ENCODE data around the gene SAYSD1.

The SAYSD1 gene

DNA sequence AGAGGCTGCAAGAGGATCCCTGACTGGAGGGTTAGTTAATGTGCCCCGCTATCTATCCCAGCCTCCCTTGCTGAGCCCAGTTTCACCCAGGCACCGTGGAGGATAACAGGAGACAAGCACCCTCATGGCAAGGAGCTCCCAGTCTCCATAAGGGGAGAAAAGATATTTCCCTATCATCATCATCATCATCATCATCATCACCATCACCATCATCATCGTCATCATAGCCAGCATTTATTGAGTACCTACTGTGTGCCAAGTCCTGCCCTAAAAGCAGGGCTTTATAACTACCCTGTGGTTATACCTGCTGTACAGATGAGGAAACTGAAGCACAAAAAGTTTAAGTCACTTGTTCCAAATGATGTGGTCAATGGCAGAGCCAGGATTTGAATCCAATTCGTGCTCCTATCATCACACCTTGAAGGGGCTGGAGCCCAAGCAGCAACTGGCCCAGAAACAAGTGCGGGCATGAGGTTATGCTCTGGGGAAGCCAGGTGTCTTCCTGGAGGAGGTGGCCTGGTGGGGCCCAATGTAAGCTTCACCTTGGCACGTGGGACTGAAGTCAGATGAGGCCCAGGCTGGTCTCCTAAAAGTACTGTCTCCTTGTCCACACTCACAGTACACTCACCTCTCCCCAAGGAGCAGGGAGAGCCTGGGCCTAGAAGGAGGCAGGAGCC is 56.4 kb downstream of the SAYSD1 start:
- H3K9me3 ChIP-seq (ENCODE audit: control insufficient read depth, insufficient read depth, low read length), result no peaks in the 10 kb centered on the region
- H3F3A ChIP-seq (ENCODE audit: control insufficient read depth, insufficient read depth), result no peaks in the 10 kb centered on the region
- no peaks in the 10 kb centered on the region for H3K79me2 ChIP-seq (ENCODE audit: control insufficient read depth, low read length)
- no peaks in the 10 kb centered on the region for H4K20me1 ChIP-seq (ENCODE audit: control insufficient read depth, insufficient read depth, low read depth, low read length)
- H3K4me2 ChIP-seq (ENCODE audit: low read length), result no peak overlapping the region
- no peaks in the 10 kb centered on the region for H3K4me1 ChIP-seq (ENCODE audit: control insufficient read depth, low read length)
- no peak for TF ChIP-seq EZH2phosphoT487 (IDR thresholded peaks at IDR 0.05; ENCODE audit: borderline replicate concordance, low read length)
- TF ChIP-seq, protein P1, sequence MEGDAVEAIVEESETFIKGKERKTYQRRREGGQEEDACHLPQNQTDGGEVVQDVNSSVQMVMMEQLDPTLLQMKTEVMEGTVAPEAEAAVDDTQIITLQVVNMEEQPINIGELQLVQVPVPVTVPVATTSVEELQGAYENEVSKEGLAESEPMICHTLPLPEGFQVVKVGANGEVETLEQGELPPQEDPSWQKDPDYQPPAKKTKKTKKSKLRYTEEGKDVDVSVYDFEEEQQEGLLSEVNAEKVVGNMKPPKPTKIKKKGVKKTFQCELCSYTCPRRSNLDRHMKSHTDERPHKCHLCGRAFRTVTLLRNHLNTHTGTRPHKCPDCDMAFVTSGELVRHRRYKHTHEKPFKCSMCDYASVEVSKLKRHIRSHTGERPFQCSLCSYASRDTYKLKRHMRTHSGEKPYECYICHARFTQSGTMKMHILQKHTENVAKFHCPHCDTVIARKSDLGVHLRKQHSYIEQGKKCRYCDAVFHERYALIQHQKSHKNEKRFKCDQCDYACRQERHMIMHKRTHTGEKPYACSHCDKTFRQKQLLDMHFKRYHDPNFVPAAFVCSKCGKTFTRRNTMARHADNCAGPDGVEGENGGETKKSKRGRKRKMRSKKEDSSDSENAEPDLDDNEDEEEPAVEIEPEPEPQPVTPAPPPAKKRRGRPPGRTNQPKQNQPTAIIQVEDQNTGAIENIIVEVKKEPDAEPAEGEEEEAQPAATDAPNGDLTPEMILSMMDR (IDR thresholded peaks at IDR 0.05; ENCODE audit: low read depth, low read length, poor library complexity, severe bottlenecking), result no peak
- no peak overlapping the region for H3K27ac ChIP-seq (ENCODE audit: low read depth, low read length)
- H3K36me3 ChIP-seq (ENCODE audit: control insufficient read depth, low read length), result no peaks in the 10 kb centered on the region
- H3K27me3 ChIP-seq (ENCODE audit: control insufficient read depth, low read length), result no peaks in the 10 kb centered on the region
- no peaks in the 10 kb centered on the region for H3K9me2 ChIP-seq (replicated peaks; ENCODE audit: control insufficient read depth, low read length)
- no peak overlapping the region for H3K4me3 ChIP-seq (ENCODE audit: low read length)

DNA sequence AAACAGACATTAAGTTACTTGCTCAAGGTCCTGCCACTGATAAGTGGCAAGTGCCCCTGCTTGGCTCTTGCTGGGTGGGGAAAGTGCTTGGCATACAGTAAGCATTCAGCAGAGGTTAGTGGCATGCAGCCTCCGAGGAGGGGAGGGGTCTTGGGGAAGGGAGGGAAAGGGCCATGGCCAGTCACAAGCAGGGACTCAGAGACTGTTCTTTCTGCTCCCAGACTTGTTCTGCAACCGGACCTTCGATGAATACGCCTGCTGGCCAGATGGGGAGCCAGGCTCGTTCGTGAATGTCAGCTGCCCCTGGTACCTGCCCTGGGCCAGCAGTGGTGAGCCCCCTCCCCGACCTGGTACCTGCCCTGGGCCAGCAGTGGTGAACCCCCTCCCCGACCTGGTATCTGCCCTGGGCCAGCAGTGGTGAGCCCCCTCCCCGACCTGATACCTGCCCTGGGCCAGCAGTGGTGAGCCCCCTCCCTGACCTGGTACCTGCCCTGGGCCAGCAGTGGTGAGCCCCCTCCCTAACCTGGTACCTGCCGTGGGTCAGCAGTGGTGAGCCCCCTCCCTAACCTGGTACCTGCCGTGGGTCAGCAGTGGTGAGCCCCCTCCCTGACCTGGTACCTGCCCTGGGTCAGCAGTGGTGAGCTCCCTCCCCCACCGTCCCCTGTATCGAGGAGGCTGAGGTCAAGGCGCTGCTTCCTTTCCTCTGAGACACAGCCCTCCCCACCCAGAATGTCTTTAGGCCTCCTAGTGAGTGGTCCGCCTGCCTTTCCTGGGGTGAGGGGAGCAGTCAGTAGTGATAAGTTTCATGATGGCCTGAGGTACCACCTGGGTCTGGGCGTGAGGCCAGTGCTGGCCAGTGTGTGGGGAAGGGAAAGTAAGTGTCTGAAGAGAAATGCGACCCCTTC is 57.5 kb downstream of the SAYSD1 start:
- TF ChIP-seq, protein P1 (IDR thresholded peaks at IDR 0.05; ENCODE audit: low read depth, low read length, poor library complexity, severe bottlenecking), result no peak
- no peak for TF ChIP-seq EZH2phosphoT487 (IDR thresholded peaks at IDR 0.05; ENCODE audit: borderline replicate concordance, low read length)
- H3K4me3 ChIP-seq (ENCODE audit: low read length), result no peak overlapping the region
- H4K20me1 ChIP-seq (ENCODE audit: control insufficient read depth, insufficient read depth, low read depth, low read length), result no peaks in the 10 kb centered on the region
- no peaks in the 10 kb centered on the region for H3K36me3 ChIP-seq (ENCODE audit: control insufficient read depth, low read length)
- H3F3A ChIP-seq (ENCODE audit: control insufficient read depth, insufficient read depth), result no peaks in the 10 kb centered on the region
- H3K4me1 ChIP-seq (ENCODE audit: control insufficient read depth, low read length), result no peaks in the 10 kb centered on the region
- no peaks in the 10 kb centered on the region for H3K9me3 ChIP-seq (ENCODE audit: control insufficient read depth, insufficient read depth, low read length)
- H3K4me2 ChIP-seq (ENCODE audit: low read length), result no peak overlapping the region
- H3K79me2 ChIP-seq (ENCODE audit: control insufficient read depth, low read length), result no peaks in the 10 kb centered on the region
- H3K9me2 ChIP-seq (replicated peaks; ENCODE audit: control insufficient read depth, low read length), result no peaks in the 10 kb centered on the region
- no peaks in the 10 kb centered on the region for H3K27me3 ChIP-seq (ENCODE audit: control insufficient read depth, low read length)
- H3K27ac ChIP-seq (ENCODE audit: low read depth, low read length), result no peak overlapping the region

DNA sequence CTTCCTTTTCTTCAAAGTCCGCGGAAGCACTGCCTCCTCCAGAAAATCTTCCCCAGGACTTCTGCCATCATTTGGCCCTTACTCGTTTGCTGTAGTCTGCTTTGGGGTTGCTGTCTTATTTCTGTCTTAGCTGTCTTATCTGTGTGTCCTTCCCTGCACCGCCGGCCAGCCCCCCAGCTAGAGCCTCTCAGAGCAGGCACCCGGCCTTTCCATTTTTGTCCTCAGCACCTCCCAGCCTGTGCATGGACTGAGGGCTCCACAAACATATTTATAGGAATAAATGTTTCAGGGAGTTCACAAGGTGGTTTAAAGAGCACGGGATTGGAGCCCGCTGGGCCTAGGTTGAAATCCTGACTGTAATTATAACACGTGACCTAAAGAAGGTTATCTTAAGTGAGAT is 58.3 kb downstream of the SAYSD1 start:
- no peak overlapping the region for H3K27ac ChIP-seq (ENCODE audit: low read depth, low read length)
- H3K4me1 ChIP-seq (ENCODE audit: control insufficient read depth, low read length), result no peaks in the 10 kb centered on the region
- no peaks in the 10 kb centered on the region for H4K20me1 ChIP-seq (ENCODE audit: control insufficient read depth, insufficient read depth, low read depth, low read length)
- 0 out of 2 replicates have a peak, but pooled peaks cover 3% of the 10 kb centered on the region for H3K27me3 ChIP-seq (ENCODE audit: control insufficient read depth, low read length)
- no peaks in the 10 kb centered on the region for H3F3A ChIP-seq (ENCODE audit: control insufficient read depth, insufficient read depth)
- TF ChIP-seq EZH2phosphoT487 (IDR thresholded peaks at IDR 0.05; ENCODE audit: borderline replicate concordance, low read length), result no peak
- TF ChIP-seq, protein P1 (IDR thresholded peaks at IDR 0.05; ENCODE audit: low read depth, low read length, poor library complexity, severe bottlenecking), result no peak
- no peaks in the 10 kb centered on the region for H3K9me2 ChIP-seq (replicated peaks; ENCODE audit: control insufficient read depth, low read length)
- no peaks in the 10 kb centered on the region for H3K36me3 ChIP-seq (ENCODE audit: control insufficient read depth, low read length)
- H3K4me2 ChIP-seq (ENCODE audit: low read length), result no peak overlapping the region
- no peaks in the 10 kb centered on the region for H3K79me2 ChIP-seq (ENCODE audit: control insufficient read depth, low read length)
- H3K9me3 ChIP-seq (ENCODE audit: control insufficient read depth, insufficient read depth, low read length), result no peaks in the 10 kb centered on the region
- no peak overlapping the region for H3K4me3 ChIP-seq (ENCODE audit: low read length)
